MCF 10A (cell line): ENCODE measurements around the gene OTOR. TPM values are rescaled to one million over a fixed set of nuclear protein-coding genes. Genes with fewer than 3 reads are reported as not detected.

Experiments
- BruUV-seq: library from RNA; stranded (reverse); fragments of 400-500 nt; replicated peaks from 2 replicates; lab custom pipeline; 2021; lab: Mats Ljungman, UMichigan
- CTCF ChIA-PET: fragments of 300-600 bp; sonication (Branson Sonifier 250); formaldehyde crosslinking; extraction: SDS; loops from one replicate; lab custom pipeline; 2021; ENCODE audit warnings: antibody characterized with exemption, inconsistent platforms; lab: Yijun Ruan, JAX
- POLR2A ChIA-PET: fragments of 300-600, 350-650 bp; sonication (Branson Sonifier 250); formaldehyde crosslinking; extraction: SDS; loops from one replicate; lab custom pipeline; 2020; ENCODE audit warnings: antibody characterized with exemption, inconsistent platforms; lab: Yijun Ruan, JAX
- DNase-seq: peaks from one replicate; pipeline ENCODE4 v3.0.0-alpha.2; 2018; ENCODE audit not compliant: unreplicated experiment
- H3K27ac Mint-ChIP-seq: one replicate; pipeline ENCODE4 v1.8.0; 2022; ENCODE audit warnings: mild to moderate bottlenecking, low read depth, mixed read lengths; ENCODE audit not compliant: unreplicated experiment
- H3K27me3 Mint-ChIP-seq: one replicate; pipeline ENCODE4 v1.8.0; 2022; ENCODE audit warnings: mixed read lengths; ENCODE audit not compliant: insufficient read depth, unreplicated experiment
- H3K36me3 Mint-ChIP-seq: one replicate; pipeline ENCODE4 v1.8.0; 2022; ENCODE audit warnings: mild to moderate bottlenecking, moderate library complexity, mixed read lengths; ENCODE audit not compliant: insufficient read depth, unreplicated experiment
- H3K4me1 Mint-ChIP-seq: one replicate; pipeline ENCODE4 v1.8.0; 2022; ENCODE audit warnings: mixed read lengths; ENCODE audit not compliant: insufficient read depth, unreplicated experiment
- H3K4me3 Mint-ChIP-seq: one replicate; pipeline ENCODE4 v1.8.0; 2022; ENCODE audit warnings: mild to moderate bottlenecking, moderate library complexity, mixed read lengths; ENCODE audit not compliant: unreplicated experiment
- H3K9me3 Mint-ChIP-seq: one replicate; pipeline ENCODE4 v1.8.0; 2022; ENCODE audit warnings: mixed read lengths; ENCODE audit not compliant: unreplicated experiment
- CTCF ChIP-seq: fragments of 200-600 bp; IDR thresholded peaks from one replicate; pipeline ENCODE4 v1.8.0; 2022; ENCODE audit warnings: antibody characterized with exemption, mild to moderate bottlenecking; ENCODE audit not compliant: unreplicated experiment
- intact Hi-C: fragments of 100-400 bp; cut with micrococcal nuclease; formaldehyde crosslinking; loops from 2 replicates; pipeline ENCODE4 v1.14.1; 2022
- total RNA-seq: library from RNA; stranded (reverse); gene quantifications from 2 replicates; pipeline ENCODE4 v1.2.3, GENCODE V29; 2022

The OTOR gene
- total RNA-seq, 1 experiment from 2014 or later: not detected

DNA sequence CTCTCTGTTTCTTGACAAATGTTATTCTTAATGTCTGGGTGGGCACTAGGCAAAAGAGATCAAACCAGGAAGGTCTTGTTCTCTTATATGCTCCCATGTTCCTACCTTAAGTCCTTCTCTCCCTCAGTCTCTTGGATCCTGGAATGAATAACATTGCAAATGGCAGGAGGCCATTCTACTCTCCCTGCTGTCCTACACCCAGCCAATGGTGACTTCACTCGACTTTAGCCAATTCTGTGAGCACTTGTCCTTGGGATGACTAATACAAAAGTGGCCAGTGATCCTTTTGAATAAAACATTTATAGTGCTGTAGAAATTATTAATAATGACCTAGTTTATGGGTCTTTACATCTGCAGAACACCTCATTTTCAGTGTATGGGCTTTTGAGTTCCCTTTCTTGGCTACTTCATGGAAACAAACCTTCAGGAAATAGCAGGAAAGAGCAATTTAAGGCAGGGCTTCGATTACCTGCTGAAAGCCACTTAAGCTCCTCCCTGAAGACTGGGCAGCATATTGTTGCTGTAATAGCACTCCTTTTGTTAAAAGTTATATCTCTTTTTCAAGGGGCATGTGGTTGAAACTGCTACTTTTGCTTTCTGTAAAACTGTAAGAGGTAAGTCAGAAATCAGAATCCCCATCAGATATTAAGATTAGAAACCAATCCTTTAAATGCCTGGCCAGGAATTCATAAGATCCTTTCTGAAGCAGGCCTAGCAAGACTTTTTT lies 10.5 kb downstream of the OTOR start:
- no peak for DNase-seq
- H3K27ac Mint-ChIP-seq: no peak overlapping the region
- H3K9me3 Mint-ChIP-seq: no peaks in the 10 kb centered on the region
- H3K36me3 Mint-ChIP-seq: no peaks in the 10 kb centered on the region
- CTCF ChIA-PET: interaction anchor here (0.5 to 4.6 kb wide), 4 partner anchors 8 to 1237 kb away, joined by 3 to 75 read pairs (median 3); partner anchors contain the start of gene OTOR
- no peak overlapping the region for H3K4me3 Mint-ChIP-seq
- no peaks in the 10 kb centered on the region for H3K4me1 Mint-ChIP-seq
- no peak for TF ChIP-seq CTCF
- POLR2A ChIA-PET: interaction anchor here (1.0 kb wide), 1 partner anchor 10 kb away, joined by 4 read pairs; the partner anchor contains the start of gene OTOR
- intact Hi-C loops: no loop called here
- H3K27me3 Mint-ChIP-seq: peaks cover 1% of the 10 kb centered on the region
- BruUV-seq: no TSS peak

DNA sequence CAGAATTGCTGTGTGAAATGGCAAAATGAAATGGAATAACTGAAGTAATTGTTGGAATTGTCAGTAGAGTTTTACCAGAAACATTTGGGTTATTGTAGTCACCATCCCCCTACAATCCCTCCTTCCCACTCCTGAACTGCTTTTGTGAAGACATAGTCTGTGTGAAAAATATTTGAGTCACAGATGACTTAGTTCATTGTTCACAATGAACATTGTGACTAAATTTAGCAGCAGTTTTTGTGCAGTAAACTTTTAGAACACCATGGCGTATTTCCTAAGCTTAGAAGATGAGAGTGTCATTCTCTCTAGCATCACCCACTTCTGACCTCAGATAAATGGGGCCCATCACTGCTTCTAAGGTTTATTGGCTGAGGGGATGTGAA lies 11.0 kb downstream of the OTOR start:
- Mint-ChIP-seq H3K27ac (no peak overlapping the region), H3K9me3 (no peaks in the 10 kb centered on the region), H3K4me3 (no peak overlapping the region), H3K4me1 (no peaks in the 10 kb centered on the region), H3K36me3 (no peaks in the 10 kb centered on the region), H3K27me3 (peaks cover 7% of the 10 kb centered on the region)
- intact Hi-C loops: no loop called here
- BruUV-seq: no TSS peak
- CTCF ChIA-PET: interaction anchor here (0.5 to 4.6 kb wide), 6 partner anchors 8 to 1990 kb away, joined by 3 to 75 read pairs (median 3); partner anchors contain the start of gene OTOR
- no peak for DNase-seq
- TF ChIP-seq CTCF: no peak
- POLR2A ChIA-PET: interaction anchor here (1.0 kb wide), 1 partner anchor 11 kb away, joined by 4 read pairs; the partner anchor contains the start of gene OTOR

DNA sequence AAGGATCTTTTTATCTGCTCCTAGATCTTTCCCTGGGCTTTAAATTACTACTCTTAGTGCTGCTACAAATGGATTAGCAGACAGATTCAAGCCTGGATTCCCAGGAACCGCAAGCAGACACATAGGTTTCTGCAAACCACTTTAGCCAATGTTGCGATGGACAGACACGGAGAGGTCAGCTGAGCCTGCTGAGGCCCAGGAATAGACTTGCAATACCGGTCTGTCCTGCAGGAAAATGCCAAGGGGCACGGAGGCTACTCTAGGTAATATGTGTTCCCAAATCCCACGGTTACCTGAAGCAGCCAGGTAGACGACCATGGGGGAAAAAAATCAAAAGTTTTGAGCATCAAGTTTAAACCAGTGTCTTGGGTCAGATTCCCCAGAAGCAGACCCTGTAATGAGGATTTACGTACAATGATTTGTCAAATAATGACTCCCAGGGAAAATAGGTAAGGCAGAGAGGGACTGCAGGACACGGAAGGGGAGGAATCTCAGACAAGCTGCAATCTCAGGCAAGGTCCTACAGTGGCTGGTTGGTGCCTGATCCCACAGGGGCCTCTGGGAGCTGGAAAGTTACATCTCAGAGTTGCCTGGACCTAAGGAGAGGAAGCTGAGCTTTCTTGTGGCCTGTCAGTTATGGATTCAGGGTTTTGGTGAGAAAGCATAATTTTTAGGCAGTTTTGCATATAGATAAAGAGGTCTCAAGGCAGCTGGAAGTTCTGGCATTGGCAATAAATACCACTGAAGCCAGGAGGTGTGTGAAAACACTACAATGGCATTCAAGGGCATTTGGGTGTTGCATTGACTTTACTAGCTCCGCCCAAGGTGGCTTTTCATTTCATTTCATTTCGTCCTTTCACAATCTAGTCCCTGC lies 12.5 kb downstream of the OTOR start:
- CTCF ChIA-PET: interaction anchor here (0.6 to 4.6 kb wide), 56 partner anchors 10 to 1479 kb away, joined by 3 to 75 read pairs (median 4); partner anchors contain the start of genes OTOR and SNRPB2
- Mint-ChIP-seq H3K9me3 (no peaks in the 10 kb centered on the region), H3K27me3 (peaks cover 22% of the 10 kb centered on the region), H3K36me3 (no peaks in the 10 kb centered on the region), H3K27ac (no peak overlapping the region), H3K4me3 (no peak overlapping the region), H3K4me1 (no peaks in the 10 kb centered on the region)
- POLR2A ChIA-PET: interaction anchor here (0.6 to 1.2 kb wide), 3 partner anchors 13 to 993 kb away, joined by 3 to 4 read pairs (median 3); partner anchors contain the start of gene OTOR
- BruUV-seq: no TSS peak
- intact Hi-C loops: loop anchor here (1.0 kb wide), 2 partner anchors 59 to 242 kb away; no protein-coding TSS in a partner anchor
- TF ChIP-seq CTCF: no peak
- DNase-seq: no peak
